Measurements from ENCODE around the gene FASTKD3. TPM values are rescaled to one million over a fixed set of nuclear protein-coding genes. Genes with fewer than 3 reads are reported as not detected.

The FASTKD3 gene
- total RNA-seq, 1 donor from 2014 or later: 5.5 TPM

DNA sequence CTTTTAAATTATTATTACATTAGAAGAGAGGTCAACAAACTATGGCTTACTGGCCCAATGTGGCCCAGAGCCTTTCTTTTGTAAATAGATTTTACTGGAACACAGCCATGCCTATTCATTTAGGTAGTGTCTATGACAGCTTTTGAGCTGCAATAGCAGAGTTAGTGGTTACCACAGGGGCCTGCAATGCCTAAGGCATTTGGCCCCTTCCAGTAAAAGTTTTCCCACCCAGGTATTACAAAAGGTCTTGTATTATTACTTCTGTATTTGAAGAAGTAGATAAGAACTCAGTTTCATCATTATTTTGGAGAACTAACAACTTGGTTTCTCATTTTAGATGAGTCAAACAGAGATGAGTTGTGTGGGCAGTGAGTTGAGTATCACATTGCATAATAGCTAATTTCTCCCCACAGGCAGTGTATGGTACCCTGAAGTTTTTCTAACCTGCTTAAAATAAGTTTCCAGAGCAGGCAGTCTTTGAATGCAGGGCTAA lies 9.6 kb upstream of the FASTKD3 start:
- DNase-seq (ENCODE audit: low spot score): no peak

DNA sequence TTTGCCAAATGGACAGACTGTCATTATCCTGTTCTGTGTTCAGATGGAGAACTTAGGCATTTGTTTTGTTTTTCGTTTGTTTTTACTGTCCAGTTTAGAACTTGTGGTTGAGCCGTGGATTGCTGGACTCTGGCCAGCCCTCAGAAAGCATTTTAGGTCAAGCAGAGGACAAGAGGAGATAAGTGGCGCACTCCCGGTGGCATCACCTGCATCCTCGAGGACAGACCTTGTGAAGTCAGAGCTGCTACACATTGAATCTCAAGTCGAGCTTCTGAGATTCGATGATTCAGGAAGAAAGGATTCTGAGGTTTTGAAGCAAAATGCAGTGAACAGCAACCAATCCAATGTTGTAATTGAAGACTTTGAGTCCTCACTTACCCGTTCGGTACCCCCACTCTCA lies 9.0 kb upstream of the FASTKD3 start:
- DNase-seq (ENCODE audit: low spot score): no peak

DNA sequence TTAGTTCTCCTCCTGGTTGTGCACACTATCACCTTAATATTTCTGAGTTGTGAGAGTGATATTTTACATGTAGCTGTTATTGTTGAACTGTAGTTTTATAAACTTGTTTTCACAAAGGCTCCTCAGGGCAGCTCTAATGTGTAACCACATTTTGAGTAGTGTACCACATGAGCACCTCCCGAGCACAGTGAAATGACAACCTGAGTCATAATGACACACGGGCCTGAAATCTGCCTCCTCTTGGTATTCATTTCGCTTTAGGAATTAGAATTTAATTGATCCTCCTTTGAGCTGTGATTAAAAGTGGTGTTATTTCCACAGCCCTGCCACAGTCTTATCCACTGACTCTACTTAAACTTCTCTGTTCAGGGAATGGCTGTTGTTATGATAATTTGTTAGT lies 8.0 kb upstream of the FASTKD3 start:
- DNase-seq (ENCODE audit: low spot score): no peak

DNA sequence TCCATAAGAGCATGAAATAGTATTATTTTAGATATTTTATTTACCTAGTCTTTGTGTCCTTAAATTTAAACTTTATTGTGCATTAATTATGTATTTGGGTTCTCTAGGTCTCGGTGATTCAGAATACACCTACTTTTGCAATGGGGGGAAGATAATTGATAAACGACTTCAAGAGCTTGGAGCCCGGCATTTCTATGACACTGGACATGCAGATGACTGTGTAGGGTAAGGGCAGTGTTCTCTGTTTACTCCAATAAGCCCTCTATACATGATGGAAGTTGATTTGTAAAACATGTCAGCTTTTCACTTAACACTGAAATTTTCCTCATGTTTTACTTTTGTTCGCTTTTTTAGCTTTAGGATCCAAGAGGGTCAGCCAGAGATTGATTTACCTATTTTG lies 6.3 kb upstream of the FASTKD3 start:
- DNase-seq (ENCODE audit: low spot score): no peak

DNA sequence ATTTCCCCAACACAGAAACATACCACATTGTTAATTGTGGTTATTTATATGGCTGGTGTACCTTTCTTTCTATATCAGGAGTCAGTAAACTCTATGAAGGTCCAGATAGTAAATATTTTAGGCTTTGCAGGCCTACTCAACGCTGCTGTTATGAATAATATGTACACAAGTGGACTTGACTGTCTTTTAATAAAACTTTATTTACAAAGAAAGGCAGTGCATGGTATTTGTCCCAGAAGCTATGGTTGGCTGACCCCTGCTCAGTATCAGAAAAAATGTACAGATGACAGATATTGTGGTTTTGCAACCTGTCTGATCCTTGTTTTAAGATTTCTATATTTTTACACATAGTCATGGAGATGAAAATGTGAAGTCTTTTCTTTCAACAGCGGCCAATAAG lies 5.8 kb upstream of the FASTKD3 start:
- no peak for DNase-seq (ENCODE audit: low spot score)

DNA sequence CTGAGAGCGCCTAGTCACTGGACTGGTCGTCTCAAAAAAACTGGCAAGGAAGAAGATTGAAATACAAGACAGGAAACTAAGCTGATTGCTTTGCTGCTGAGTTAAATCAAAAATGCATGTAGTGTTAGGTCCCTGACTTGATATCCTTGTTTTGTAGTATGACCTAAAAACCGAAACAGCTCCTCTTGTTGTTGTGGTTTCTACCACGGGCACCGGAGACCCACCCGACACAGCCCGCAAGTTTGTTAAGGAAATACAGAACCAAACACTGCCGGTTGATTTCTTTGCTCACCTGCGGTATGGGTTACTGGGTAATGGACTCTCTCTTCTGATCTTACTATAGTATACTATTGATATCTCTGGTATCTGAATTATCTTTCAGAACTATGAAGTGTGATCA lies 4.4 kb upstream of the FASTKD3 start:
- no peak for DNase-seq (ENCODE audit: low spot score)

DNA sequence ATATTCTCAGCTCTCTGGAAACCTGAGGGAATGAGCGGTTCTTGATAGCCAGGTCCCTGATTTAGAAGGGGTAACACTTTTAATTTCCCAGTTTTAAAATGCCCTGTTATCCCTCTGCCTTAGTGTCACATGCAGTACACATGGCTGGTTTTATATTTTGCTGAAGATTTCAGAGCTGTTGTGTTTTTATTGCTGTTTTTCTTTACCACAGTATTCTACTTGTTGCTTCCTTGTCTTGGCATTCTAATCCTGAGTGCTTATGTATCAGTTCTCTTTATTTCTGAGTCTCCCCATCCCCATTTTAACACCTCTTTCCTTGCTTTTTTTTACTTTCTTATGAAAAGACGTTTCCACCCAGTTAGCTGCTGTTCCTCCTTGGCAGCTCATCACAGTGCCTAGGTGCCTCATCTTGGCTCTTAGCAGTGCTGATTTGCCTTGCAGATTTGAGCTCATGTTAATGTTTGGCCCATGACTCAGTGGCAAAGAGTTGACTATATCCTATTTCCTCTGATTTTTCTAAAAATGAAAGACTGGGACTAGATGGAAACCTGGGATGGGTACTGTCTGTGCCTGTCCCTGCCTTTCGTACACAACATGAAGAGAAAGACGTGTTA lies 3.8 kb upstream of the FASTKD3 start:
- DNase-seq (ENCODE audit: low spot score): no peak

DNA sequence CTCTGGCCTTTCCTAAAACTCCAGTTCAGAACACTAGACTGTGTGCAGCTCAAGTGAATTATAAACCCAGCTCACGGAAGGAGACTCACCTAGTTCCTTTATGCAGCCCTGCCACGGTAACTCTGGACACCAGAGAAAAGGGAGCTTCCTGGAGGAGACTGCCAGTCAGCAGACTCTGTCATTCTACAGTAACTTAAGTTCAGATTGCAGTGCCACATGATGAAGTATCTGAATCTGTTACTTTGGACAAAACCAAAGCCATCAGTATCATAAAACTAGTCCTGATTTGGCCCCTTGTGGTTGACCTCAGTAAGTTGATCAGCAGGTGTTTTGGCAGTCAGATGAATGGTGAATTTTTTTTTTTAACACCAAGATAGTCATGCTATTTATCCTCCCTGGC lies 2.8 kb upstream of the FASTKD3 start:
- no peak for DNase-seq (ENCODE audit: low spot score)

DNA sequence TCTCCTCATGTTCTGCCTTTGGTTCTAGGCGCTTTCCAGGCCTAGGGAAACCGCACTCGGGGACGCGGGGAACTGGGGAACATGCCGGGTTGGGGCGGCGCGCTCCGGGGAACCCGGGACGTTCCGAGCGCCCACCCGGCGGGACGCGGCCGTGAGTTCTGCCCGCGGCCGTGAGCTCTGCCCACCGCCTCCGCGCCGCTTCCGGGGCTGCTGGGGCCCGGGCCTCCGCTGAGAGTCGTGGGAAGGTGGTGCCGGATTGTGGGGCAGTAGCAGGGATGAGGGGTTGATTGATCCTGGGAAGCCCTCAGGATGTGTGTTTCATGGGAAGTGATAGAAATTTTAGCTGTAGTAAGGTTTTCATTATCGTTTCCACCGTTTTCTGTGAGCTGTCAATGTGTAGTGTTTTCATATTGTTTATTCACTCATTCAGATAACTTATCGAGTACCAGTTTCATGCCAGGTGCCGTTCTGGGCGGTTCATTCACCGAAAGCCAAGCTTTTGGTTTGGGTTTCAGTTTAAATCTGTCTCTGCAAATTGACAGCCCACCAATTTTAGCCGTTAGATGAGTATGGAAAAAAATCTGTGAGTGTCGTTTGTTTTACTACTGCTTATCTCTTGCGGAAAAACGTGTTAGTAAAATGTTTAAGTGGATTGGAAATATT lies 774 bp upstream of the FASTKD3 start:
- no peak for DNase-seq (ENCODE audit: low spot score)

DNA sequence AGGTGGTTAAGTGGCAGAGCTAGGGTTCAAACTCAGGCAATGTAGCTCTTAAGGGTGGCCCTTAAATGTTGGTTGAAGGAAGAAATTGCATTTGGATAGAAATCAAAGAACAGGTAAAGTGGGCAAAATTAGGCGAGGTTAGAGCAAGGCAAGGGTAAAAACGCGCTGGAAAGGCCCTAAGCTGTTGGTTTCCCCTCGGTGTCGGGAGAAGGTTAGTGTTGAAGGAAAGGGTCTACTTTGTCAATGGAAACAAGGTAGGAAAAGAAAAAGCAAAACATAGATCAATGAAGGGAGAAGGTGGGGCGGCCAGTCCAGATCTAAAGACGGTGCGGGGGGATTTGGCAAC lies 431 bp downstream of the FASTKD3 start:
- no peak for DNase-seq (ENCODE audit: low spot score)

DNA sequence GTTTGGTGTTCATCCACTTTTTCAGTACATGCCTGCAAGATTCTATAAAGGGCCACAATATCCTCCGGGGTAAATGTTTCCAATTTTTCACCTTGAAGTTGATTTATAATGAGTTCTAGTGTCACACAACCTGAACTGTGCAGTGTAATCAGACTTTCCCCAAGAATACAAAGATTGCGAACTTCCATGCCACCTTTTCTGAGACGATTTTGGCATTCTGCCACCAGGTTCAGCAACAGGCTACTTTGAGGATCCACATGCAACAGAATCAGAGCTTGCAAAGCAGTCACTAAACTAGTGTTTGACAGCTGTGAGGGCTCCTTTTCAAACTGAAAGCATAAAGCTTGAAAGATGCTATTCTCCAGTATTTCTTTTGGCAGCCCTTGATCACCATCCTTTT lies 1.6 kb downstream of the FASTKD3 start:
- no peak for DNase-seq (ENCODE audit: low spot score)

DNA sequence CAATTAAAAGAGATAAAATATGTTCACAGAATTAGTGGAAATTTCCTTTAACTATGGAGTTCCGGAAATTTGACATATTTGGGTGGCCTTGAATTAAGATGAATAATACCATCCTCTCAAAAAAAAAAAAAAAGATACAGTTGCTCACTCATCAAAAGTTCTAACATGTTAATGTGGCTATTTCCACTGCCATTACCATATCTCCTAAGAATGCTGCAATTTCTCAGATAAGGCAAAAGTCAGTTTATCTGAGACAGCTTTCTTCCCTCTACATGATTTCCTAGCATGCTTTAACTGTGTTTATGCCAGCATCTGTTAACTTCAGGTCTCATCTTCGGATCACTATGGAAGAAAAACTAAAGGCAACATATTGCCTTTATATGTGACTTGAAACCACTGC lies 2.6 kb downstream of the FASTKD3 start:
- DNase-seq (ENCODE audit: low spot score): no peak

DNA sequence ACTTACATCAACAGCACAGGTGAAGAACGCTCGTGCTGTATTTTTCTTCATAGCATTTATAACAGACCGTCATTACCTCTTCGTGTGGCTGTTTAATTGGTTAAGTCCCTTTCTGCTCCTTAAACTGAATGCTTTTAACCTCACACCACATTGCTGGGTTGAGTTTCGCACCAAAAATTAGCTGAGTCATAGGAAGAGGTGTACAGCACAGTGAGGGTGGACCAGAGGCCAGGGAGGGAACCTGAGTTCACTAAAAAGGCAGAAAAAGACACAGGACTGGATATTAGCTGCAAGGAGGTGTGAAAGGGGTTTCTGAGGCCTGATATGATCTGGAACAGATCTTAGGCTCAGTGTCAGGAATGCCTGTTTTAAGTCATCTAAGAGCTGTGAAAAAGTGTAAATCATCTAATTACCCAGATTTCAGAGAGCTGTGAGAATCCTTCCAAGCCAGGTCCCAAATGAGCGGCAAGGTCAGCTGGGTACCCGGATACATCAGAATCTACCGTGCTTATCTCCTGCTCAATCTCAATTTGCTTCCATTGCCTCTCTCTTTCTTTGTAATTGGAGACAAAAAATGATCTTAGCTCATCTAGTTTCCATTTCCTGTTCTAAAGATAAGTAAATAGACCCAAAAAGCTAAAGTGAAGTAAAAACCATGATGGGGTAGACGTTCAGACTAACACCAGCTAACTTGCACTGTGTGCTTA lies 10.8 kb downstream of the FASTKD3 start:
- no peak for DNase-seq (ENCODE audit: low spot score)

DNA sequence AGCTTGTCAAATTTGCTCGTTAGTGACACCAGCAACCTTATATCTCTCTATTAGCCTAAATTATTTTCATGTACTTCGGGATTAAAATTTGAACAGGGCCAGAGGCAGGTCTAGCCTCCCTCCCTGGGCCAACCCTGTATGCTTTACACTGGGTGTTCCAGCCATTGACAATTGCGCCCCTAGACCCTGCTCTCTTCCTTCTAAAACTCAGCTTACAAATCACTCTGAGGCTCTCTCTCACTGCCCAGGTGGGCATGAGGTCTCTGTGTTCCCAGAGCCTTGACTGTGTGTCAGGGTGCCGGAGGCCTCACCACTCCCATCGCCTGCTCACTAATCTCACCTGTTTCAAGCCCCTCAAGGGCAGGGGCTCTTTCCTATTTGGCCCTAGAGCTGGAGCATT lies 11.5 kb downstream of the FASTKD3 start:
- DNase-seq (ENCODE audit: low spot score): no peak

DNA sequence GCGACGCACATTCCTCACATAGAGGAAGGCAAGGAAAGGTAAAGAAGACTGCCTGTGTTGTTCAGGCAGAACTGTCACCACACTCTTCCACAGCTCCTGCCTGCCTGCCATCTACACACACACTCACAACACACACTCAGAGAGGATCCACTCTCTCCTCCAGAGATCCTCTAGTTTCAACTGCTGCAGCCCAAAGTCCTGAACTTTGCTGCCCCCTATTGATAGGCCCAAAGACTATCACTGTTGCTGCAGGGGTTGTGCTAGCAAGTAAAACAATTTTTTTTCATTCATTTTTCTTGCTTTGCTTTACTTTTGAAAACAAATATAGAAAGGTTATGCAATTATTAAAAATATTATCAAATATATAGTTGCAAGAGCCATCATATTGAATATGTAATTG lies 12.0 kb downstream of the FASTKD3 start:
- no peak for DNase-seq (ENCODE audit: low spot score)

DNA sequence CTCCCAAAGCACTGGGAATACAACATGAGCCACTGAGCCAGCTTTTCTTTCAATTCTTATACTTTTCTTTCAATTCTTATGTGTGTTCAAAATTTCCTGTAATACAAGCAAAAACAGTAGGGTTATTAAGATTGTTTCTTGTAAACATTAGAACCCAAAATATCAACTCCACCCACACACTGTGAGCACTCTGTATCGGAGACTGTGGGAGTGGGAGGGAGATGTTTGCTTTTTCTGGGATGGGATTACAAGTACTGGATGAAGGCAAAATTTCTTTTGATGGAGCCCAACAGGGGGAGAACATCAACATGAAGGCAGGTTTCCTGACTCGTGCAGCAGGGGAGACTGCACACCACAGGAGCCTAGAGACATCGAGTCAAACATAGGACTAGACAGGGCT lies 13.2 kb downstream of the FASTKD3 start:
- no peak for DNase-seq (ENCODE audit: low spot score)

DNA sequence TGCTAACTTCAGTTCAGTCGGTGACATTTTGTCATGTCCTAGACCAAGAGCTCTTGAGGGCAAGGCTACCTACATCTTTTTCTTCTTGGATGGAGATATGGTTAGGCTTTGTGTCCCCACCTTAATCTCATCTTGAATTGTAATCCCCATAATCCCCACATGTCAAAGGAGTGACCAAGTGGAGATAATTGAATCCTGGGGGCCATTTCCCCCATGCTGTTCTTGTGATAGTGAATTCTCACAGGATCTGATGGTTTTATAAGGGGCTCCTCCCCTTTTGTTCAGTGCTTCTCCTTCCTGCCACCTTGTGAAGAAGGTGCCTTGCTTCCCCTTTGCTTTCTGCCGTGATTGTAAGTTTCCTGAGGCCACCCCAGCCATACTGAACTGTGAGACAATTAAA lies 15.8 kb downstream of the FASTKD3 start:
- DNase-seq (ENCODE audit: low spot score): no peak

DNA sequence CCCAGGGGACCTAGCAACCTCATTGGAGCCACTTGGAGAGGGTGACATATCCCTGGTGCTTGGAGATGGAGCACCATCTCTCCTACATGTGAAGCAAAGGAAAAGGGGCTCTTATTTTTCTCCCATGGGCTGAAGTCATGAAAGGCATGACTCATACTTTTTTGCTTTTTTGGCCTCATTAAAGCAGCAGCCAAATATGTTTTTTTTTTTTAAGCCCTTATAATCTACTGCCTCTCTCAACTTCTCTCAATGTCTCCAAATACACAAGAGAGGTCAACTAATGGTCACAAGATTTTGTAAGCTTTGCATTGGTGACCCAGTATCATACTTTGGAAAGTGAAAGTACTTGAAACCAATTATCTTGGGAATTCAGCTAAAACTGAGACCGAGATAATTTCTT lies 16.3 kb downstream of the FASTKD3 start:
- no peak for DNase-seq (ENCODE audit: low spot score)

DNA sequence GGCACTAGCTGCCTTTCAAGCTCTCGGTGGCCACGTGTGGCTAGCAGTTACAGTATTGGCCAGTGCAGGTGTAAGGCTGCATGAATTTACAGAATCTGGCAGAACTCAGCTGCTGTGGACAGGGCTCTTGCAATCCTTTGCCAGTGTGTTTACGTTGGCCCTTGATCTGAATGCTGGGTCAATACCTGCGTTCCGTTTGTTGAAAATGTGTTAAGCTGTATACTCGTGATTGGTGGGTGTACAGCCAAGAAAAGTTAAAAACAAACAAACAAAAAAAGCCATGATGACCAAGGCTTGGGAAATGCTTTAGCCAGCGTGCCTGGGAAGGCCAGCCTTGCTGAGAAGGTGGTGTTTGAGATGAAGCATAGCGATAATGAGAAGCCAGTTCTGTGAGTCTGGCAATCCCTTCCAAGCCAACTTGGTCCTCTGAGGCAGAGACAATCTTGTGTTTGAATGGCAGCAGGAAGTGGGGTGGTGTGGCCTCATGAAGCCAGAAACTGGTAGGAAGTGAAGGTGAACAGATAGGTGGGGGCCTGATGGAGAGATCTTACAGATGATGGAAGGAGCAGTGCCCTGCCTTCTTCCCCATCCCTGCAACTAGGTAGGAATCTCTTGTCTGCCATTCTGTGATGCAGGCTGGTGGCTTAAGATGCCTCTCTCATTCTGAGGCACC lies 17.1 kb downstream of the FASTKD3 start:
- no peak for DNase-seq (ENCODE audit: low spot score)

DNA sequence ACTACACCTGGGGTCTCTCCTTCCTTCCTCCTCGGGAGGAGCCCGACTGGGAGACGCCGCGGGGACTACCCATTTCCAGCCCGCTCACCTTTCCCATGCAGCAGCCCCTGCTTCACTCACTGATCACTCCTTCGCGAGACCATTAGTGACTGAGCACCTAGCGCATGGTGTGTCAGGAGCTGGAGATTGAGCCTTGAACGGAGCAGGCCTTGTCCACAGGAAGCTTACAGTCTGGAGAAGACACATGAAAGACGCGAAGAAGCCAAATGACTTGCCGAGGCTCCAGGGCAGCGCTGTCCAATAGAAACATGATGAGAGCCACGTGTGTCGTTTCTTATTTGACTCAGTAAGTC lies 17.6 kb downstream of the FASTKD3 start:
- no peak for DNase-seq (ENCODE audit: low spot score)

DNA sequence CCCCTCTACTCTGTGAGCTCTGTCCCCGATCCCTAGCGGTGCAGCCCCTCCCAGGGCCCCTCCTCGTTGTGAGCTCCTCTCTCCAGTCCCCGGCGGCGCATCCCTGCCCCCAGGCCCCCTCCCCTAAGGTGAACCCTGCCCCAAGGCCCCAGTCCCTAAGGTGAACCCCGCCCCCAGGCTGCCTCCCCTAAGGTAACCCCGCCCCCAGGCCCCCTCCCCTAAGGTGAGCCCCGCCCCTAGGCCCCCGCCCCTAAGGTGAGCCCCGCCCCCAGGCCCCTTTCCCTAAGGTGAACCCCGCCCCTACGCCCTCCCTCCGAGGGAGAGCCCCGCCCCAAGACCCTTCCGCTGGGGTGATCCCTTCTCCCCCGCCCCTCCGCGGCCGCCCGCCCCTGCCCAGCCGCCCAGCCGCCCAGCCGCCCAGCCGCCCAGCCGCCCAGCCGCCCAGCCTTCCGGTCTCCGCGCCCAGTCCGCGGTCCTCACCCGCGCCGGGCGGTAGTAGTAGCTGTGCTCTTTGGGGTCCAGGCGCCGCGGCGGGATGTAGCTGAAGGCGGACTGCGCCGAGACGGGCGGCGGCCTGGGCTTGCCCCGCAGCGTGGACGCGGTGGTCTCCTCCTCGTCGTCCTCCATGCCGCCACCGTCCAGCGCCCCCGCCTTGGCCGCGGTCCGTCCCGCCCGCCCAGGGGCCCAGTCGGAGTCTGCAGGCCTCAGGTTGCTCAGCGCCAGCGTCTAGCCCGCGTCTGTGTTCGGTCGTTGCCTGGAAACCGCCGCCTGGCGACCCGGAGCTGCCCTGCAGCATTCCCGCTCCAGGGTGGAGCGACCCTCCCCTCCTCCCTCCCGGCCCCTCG lies 18.2 kb downstream of the FASTKD3 start, which contains the start of gene CFAP90:
CFAP90 (minus strand) TSS at position 739 of the 845 bp plus-strand sequence; CDS start at position 627, 112 bp downstream.
- DNase-seq (ENCODE audit: low spot score): no peak
